Epithelial cell of proximal tubule (primary cell): ENCODE data around the gene ERVFRD-1. TPM values are rescaled to one million over a fixed set of nuclear protein-coding genes. Genes with fewer than 3 reads are reported as not detected.
A peak's percentile ranks its signal among the peaks of the same experiment; 100 is the strongest.

Source experiments
- DNase-seq: peaks from one replicate; pipeline ENCODE4 v3.0.0-alpha.2; 2011; ENCODE audit warnings: low read depth
- H3K4me3 ChIP-seq: 2 replicates; pipeline ENCODE4 v1.5.1; 2011; ENCODE audit warnings: low read depth, mild to moderate bottlenecking, low read length
- total RNA-seq: library from RNA; depleted of rRNA; stranded (reverse); fragments of >200 nt; gene quantifications from 2 replicates; pipeline ENCODE4 v1.2.3, GENCODE V29; 2015
- TF ChIP-seq, protein P1 (sequence below): conservative IDR thresholded peaks from 2 replicates; pipeline ENCODE4 v1.5.1; 2012; ENCODE audit warnings: low read depth, mild to moderate bottlenecking, low read length

ERVFRD-1 gene
- total RNA-seq, 1 donor from 2014 or later: not detected

DNA sequence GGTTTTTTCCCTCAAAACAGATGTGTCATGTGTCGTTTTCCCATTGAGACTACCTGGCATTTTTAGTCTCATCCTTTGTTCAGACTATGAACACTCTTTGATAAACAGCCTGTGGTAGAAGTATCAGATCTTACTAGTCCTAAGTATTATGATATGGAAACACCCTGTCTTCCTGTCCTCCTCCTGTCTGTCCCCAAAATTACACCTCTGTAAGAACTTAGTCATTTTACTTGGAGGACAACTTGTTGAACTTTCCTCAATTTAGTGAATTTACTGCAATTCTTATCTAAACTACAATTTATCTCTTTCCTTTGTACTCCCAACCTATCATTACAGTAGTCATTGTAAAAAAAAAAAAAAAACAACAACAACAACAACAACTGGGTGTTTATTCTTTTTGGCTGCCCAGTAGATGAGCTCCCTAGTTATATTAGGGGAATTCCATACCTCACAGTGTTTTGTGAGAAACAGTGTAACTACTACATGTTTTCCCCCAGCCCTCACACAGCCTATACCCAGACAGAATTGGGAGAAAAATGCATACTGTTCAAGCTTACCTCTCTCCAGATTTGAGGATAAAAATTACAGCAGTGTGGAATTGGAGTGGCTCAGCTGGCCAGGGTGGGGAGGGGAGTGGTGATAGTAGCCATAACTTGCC, 18.5 kb upstream of the ERVFRD-1 start:
- no peak overlapping the region for H3K4me3 ChIP-seq
- no peak for DNase-seq
- TF ChIP-seq, protein P1, sequence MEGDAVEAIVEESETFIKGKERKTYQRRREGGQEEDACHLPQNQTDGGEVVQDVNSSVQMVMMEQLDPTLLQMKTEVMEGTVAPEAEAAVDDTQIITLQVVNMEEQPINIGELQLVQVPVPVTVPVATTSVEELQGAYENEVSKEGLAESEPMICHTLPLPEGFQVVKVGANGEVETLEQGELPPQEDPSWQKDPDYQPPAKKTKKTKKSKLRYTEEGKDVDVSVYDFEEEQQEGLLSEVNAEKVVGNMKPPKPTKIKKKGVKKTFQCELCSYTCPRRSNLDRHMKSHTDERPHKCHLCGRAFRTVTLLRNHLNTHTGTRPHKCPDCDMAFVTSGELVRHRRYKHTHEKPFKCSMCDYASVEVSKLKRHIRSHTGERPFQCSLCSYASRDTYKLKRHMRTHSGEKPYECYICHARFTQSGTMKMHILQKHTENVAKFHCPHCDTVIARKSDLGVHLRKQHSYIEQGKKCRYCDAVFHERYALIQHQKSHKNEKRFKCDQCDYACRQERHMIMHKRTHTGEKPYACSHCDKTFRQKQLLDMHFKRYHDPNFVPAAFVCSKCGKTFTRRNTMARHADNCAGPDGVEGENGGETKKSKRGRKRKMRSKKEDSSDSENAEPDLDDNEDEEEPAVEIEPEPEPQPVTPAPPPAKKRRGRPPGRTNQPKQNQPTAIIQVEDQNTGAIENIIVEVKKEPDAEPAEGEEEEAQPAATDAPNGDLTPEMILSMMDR: no peak

GRCh38 chr6:11128608-11129007, 17.1 kb upstream of the ERVFRD-1 start:
- DNase-seq: no peak
- TF ChIP-seq, protein P1: no peak
- no peak overlapping the region for H3K4me3 ChIP-seq

DNA sequence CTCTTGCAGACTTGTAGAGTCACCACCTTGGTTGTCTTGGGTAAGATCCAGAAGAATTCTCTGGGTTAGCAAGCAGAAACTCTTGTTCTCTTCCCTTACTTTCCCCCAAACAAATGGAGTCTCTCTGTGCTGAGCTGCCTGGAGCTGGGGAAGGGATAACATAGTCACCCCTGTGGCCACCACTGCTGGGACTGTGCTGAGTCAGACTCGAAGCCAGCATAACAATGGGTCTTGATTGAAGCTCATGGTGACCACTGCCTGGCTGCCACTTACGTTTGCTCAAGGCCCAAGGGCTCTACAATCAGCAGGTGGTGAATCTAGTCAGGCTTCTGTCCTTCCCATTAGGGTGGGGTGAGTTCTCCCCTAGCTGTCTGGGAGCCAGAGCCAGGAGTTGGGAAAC, 15.4 kb upstream of the ERVFRD-1 start:
- TF ChIP-seq, protein P1: no peak
- no peak for DNase-seq
- no peak overlapping the region for H3K4me3 ChIP-seq

GRCh38 chr6:11123978-11124377, 12.5 kb upstream of the ERVFRD-1 start:
- H3K4me3 ChIP-seq: no peak overlapping the region
- TF ChIP-seq, protein P1: peak; percentile 21
- no peak for DNase-seq

- no peak for DNase-seq
- H3K4me3 ChIP-seq: no peak overlapping the region
- TF ChIP-seq, protein P1: no peak
These were observed 10.9 kb upstream of the ERVFRD-1 start for GRCh38 chr6:11122380-11122779.

GRCh38 chr6:11121851-11122250, 10.3 kb upstream of the ERVFRD-1 start:
- DNase-seq: no peak
- TF ChIP-seq, protein P1: no peak
- H3K4me3 ChIP-seq: no peak overlapping the region
